BLaER1 (cell line): ENCODE data around the gene NBL1.

Source experiments
- H3K27ac ChIP-seq: shearing (Covaris generic); formaldehyde crosslinking; 2 replicates; pipeline ENCODE4 v1.8.1; 2022
- H3K27me3 ChIP-seq: shearing (Covaris generic); formaldehyde crosslinking; 2 replicates; pipeline ENCODE4 v1.8.1; 2022
- H3K36me3 ChIP-seq: shearing (Covaris generic); formaldehyde crosslinking; 2 replicates; pipeline ENCODE4 v1.8.1; 2022
- H3K4me1 ChIP-seq: shearing (Covaris generic); formaldehyde crosslinking; 2 replicates; pipeline ENCODE4 v1.8.1; 2022
- H3K4me2 ChIP-seq: shearing (Covaris generic); formaldehyde crosslinking; 2 replicates; pipeline ENCODE4 v1.8.1; 2022
- H3K4me3 ChIP-seq: shearing (Covaris generic); formaldehyde crosslinking; 2 replicates; pipeline ENCODE4 v1.8.1; 2022
- H3K9ac ChIP-seq: shearing (Covaris generic); formaldehyde crosslinking; 2 replicates; pipeline ENCODE4 v1.8.1; 2022
- H3K9me3 ChIP-seq: shearing (Covaris generic); formaldehyde crosslinking; 2 replicates; pipeline ENCODE4 v1.8.1; 2022
- H4K20me1 ChIP-seq: shearing (Covaris generic); formaldehyde crosslinking; 2 replicates; pipeline ENCODE4 v1.8.1; 2022
- Cebpa-rat ChIP-seq: shearing (Covaris generic); IDR thresholded peaks from 2 replicates; pipeline ENCODE4 v1.8.1; 2022

The NBL1 gene

GRCh38 chr1:19665186-19665495, 21.0 kb downstream of the NBL1 start:
- H3K4me3 ChIP-seq: peak overlapping the region; percentile 79
- peaks cover 7% of the 10 kb centered on the region for H3K4me1 ChIP-seq
- H3K27ac ChIP-seq: peak overlapping the region; percentile 68
- TF ChIP-seq Cebpa-rat: no peak
- H3K27me3 ChIP-seq: peaks cover 37% of the 10 kb centered on the region
- H3K9ac ChIP-seq: peak overlapping the region; percentile 79
- H3K9me3 ChIP-seq: no peaks in the 10 kb centered on the region
- peak overlapping the region; percentile 98 for H3K4me2 ChIP-seq
- H4K20me1 ChIP-seq: no peaks in the 10 kb centered on the region
- H3K36me3 ChIP-seq: no peaks in the 10 kb centered on the region

- TF ChIP-seq Cebpa-rat: no peak
- H3K27ac ChIP-seq: no peak overlapping the region
- no peaks in the 10 kb centered on the region for H4K20me1 ChIP-seq
- H3K9ac ChIP-seq: no peak overlapping the region
- no peaks in the 10 kb centered on the region for H3K36me3 ChIP-seq
- H3K27me3 ChIP-seq: peaks cover 37% of the 10 kb centered on the region
- H3K4me2 ChIP-seq: peak overlapping the region; percentile 98
- peak overlapping the region; percentile 79 for H3K4me3 ChIP-seq
- H3K9me3 ChIP-seq: no peaks in the 10 kb centered on the region
- peaks cover 7% of the 10 kb centered on the region for H3K4me1 ChIP-seq
These were observed 21.7 kb downstream of the NBL1 start for GRCh38 chr1:19665496-19666465.

GRCh38 chr1:19668888-19669287, 24.8 kb downstream of the NBL1 start:
- TF ChIP-seq Cebpa-rat: no peak
- peaks cover 32% of the 10 kb centered on the region for H3K27me3 ChIP-seq

DNA sequence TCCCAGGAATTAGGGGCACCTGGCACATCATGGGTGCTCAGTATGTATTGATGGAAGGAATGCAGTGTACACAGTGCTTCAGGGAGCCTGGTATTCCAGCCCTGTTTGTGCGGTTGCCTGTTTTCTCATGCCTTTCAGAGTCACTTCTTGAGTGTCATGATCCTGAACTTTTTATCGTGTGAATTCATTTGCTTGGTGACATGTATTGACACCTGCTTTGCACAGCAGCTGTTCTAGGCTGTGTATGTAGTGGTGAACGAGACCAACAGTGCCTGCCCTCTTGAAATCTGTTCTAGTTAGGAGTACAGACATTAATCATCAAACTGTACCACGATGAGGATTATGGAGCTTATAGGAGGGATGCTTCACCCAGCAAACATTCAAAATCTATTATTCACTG, 26.7 kb downstream of the NBL1 start:
- H3K9ac ChIP-seq: no peak overlapping the region

More at GRCh38 chr1:19668888-19669287, 24.8 kb downstream of the NBL1 start:
- Histone ChIP-seq H3K27ac (no peak overlapping the region), H3K4me1 (peaks cover 7% of the 10 kb centered on the region), H3K4me2 (no peak overlapping the region), H4K20me1 (no peaks in the 10 kb centered on the region), H3K9ac (no peak overlapping the region), H3K9me3 (no peaks in the 10 kb centered on the region), H3K4me3 (no peak overlapping the region), H3K36me3 (no peaks in the 10 kb centered on the region)

DNA sequence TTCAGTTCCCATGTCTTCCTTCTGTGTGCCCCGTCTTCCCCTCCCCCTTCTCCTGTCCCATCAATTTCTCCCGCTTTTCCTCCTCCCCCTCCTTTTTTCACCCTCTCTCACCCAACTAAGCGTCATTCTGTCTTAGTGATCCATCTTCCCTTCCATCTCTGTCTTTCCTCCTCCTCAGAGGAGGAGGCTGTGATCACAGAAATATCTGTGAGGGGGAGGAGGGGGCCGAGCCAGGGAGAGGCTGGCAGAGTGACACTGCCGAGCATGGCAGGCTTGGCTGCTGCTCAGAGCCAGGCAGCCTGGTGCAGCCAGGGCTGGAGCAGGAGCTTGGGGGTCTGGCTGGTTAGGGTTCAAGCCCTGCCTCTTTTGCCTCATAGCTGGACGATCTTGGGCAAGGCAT, 28.1 kb downstream of the NBL1 start:
- H4K20me1 ChIP-seq: peaks cover 26% of the 10 kb centered on the region
- H3K4me1 ChIP-seq: no peaks in the 10 kb centered on the region
- no peak overlapping the region for H3K4me3 ChIP-seq
- no peak overlapping the region for H3K27ac ChIP-seq
- no peak for TF ChIP-seq Cebpa-rat
- no peaks in the 10 kb centered on the region for H3K27me3 ChIP-seq
- H3K9me3 ChIP-seq: no peaks in the 10 kb centered on the region
- no peak overlapping the region for H3K9ac ChIP-seq
- no peak overlapping the region for H3K4me2 ChIP-seq
- no peaks in the 10 kb centered on the region for H3K36me3 ChIP-seq

More for the DNA sequence above, 26.7 kb downstream of the NBL1 start:
- Histone ChIP-seq H3K4me3 (no peak overlapping the region), H4K20me1 (peaks cover 12% of the 10 kb centered on the region; the same call in 1 of the 2 replicates), H3K9me3 (no peaks in the 10 kb centered on the region), H3K4me2 (no peak overlapping the region), H3K4me1 (no peaks in the 10 kb centered on the region), H3K27ac (no peak overlapping the region), H3K36me3 (no peaks in the 10 kb centered on the region), H3K27me3 (peaks cover 13% of the 10 kb centered on the region)
- TF ChIP-seq Cebpa-rat: no peak

- H3K36me3 ChIP-seq: no peaks in the 10 kb centered on the region
- no peaks in the 10 kb centered on the region for H3K4me1 ChIP-seq
These were observed 31.7 kb downstream of the NBL1 start for GRCh38 chr1:19675797-19676196.

GRCh38 chr1:19676438-19676922, 32.4 kb downstream of the NBL1 start:
- Histone ChIP-seq H3K4me3 (no peak overlapping the region), H3K27ac (no peak overlapping the region), H3K4me1 (no peaks in the 10 kb centered on the region), H3K27me3 (no peaks in the 10 kb centered on the region), H3K4me2 (no peak overlapping the region), H3K9me3 (no peaks in the 10 kb centered on the region), H3K9ac (no peak overlapping the region), H4K20me1 (peaks cover 46% of the 10 kb centered on the region), H3K36me3 (no peaks in the 10 kb centered on the region)
- no peak for TF ChIP-seq Cebpa-rat

More at GRCh38 chr1:19675797-19676196, 31.7 kb downstream of the NBL1 start:
- Histone ChIP-seq H3K9me3 (no peaks in the 10 kb centered on the region), H4K20me1 (peaks cover 46% of the 10 kb centered on the region), H3K4me2 (no peak overlapping the region), H3K27ac (no peak overlapping the region), H3K4me3 (no peak overlapping the region), H3K9ac (no peak overlapping the region), H3K27me3 (no peaks in the 10 kb centered on the region)
- no peak for TF ChIP-seq Cebpa-rat

DNA sequence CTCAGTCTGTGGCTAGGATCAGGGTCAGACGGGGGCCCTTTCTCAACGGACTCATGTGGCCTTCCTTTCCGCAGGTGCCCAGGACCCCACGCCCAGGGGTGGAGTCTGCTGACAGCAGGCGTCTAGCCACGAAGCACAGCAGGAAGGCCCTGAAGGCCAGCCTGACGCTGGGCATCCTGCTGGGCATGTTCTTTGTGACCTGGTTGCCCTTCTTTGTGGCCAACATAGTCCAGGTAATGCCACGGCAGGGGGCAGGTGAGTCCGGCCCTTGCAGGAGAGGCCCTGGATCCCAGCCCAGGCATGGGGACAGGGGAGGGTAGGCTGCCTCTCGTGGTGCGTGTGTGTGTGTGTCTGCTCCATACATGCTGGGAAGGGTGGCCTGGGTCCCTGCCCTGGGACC, 34.4 kb downstream of the NBL1 start:
- peaks cover 10% of the 10 kb centered on the region; the same call in 1 of the 2 replicates for H3K36me3 ChIP-seq
- H3K9me3 ChIP-seq: no peaks in the 10 kb centered on the region
- no peaks in the 10 kb centered on the region for H3K4me1 ChIP-seq
- no peak overlapping the region for H3K9ac ChIP-seq
- H3K27me3 ChIP-seq: no peaks in the 10 kb centered on the region
- peaks cover 46% of the 10 kb centered on the region for H4K20me1 ChIP-seq
- H3K27ac ChIP-seq: no peak overlapping the region
- no peak overlapping the region for H3K4me3 ChIP-seq
- TF ChIP-seq Cebpa-rat: no peak
- no peak overlapping the region for H3K4me2 ChIP-seq

DNA sequence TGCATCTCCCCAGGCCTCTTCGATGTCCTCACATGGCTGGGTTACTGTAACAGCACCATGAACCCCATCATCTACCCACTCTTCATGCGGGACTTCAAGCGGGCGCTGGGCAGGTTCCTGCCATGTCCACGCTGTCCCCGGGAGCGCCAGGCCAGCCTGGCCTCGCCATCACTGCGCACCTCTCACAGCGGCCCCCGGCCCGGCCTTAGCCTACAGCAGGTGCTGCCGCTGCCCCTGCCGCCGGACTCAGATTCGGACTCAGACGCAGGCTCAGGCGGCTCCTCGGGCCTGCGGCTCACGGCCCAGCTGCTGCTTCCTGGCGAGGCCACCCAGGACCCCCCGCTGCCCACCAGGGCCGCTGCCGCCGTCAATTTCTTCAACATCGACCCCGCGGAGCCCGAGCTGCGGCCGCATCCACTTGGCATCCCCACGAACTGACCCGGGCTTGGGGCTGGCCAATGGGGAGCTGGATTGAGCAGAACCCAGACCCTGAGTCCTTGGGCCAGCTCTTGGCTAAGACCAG, 34.9 kb downstream of the NBL1 start:
- peaks cover 10% of the 10 kb centered on the region; the same call in 1 of the 2 replicates for H3K36me3 ChIP-seq
- no peak for TF ChIP-seq Cebpa-rat
- H3K4me2 ChIP-seq: no peak overlapping the region
- H4K20me1 ChIP-seq: peaks cover 46% of the 10 kb centered on the region
- no peaks in the 10 kb centered on the region for H3K4me1 ChIP-seq
- no peaks in the 10 kb centered on the region for H3K27me3 ChIP-seq
- H3K9ac ChIP-seq: no peak overlapping the region
- no peak overlapping the region for H3K4me3 ChIP-seq
- H3K9me3 ChIP-seq: no peaks in the 10 kb centered on the region
- H3K27ac ChIP-seq: no peak overlapping the region

DNA sequence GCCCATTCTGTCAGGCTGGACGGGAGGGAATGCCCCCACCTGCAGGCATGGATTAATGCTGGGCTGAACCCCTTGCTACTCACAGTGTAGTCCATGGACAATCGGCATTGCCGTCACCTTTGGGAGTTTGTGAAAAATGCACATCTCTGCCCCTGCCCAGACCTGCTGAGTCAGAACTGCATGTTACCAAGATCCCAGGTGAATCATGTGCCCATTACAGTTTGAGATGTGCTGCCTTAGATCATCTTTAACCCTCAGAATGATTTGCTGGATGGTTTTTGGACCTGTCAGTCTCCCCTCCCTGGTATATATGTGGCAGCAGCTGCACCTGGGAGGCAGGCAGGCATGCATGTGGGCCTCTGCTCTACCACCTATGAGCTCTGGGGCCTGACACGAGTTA, 35.6 kb downstream of the NBL1 start:
- no peaks in the 10 kb centered on the region for H3K4me1 ChIP-seq
- peaks cover 10% of the 10 kb centered on the region; the same call in 1 of the 2 replicates for H3K36me3 ChIP-seq
- H3K4me2 ChIP-seq: no peak overlapping the region
- no peak overlapping the region for H3K27ac ChIP-seq
- no peak for TF ChIP-seq Cebpa-rat
- no peaks in the 10 kb centered on the region for H3K27me3 ChIP-seq
- H4K20me1 ChIP-seq: peaks cover 43% of the 10 kb centered on the region
- H3K9ac ChIP-seq: no peak overlapping the region
- no peaks in the 10 kb centered on the region for H3K9me3 ChIP-seq
- H3K4me3 ChIP-seq: no peak overlapping the region
